GM12878 (cell line): Measurements from ENCODE around the gene NOS3. TPM values are rescaled to one million over a fixed set of nuclear protein-coding genes. Genes with fewer than 3 reads are reported as not detected.

ENCODE experiments used
- ATAC-seq: fragments of 200-7000 bp; cut with Tn5 transposase; 3 replicates; pipeline ENCODE4 v1.9.1; 2020; ENCODE audit warnings: mild to moderate bottlenecking, moderate library complexity
- BruUV-seq: library from RNA; stranded (reverse); fragments of 400-500 nt; replicated peaks from 2 replicates; lab custom pipeline; 2021; lab: Mats Ljungman, UMichigan
- CTCF ChIA-PET: fragments of 300-600 bp; sonication (Branson Sonifier 250); formaldehyde crosslinking; extraction: SDS; loops from one replicate; lab custom pipeline; 2021; ENCODE audit warnings: inconsistent platforms; lab: Yijun Ruan, JAX
- POLR2A ChIA-PET: fragments of 350-600 bp; formaldehyde crosslinking; extraction: SDS; loops from one replicate; lab custom pipeline; 2021; ENCODE audit warnings: inconsistent platforms; lab: Charles Lee
- RAD21 ChIA-PET: fragments of 300-600 bp; sonication (Branson Sonifier 250); formaldehyde crosslinking; loops from one replicate; lab custom pipeline; 2023; ENCODE audit warnings: antibody characterized with exemption; ENCODE audit not compliant: unreplicated experiment; lab: Charles Lee
- SMC1A ChIA-PET: fragments of 300-600 bp; sonication (Branson Sonifier 250); formaldehyde crosslinking; loops from one replicate; lab custom pipeline; 2023; ENCODE audit not compliant: unreplicated experiment, uncharacterized antibody; lab: Charles Lee
- DNase-seq: peaks from one replicate; pipeline ENCODE4 v3.0.0-alpha.2; 2011; ENCODE audit warnings: low read depth, low spot score
- FAIRE-seq: peaks from 3 replicates; lab custom pipeline; 2011; peaks lifted over from hg19 to GRCh38; lab: Jason Lieb, UNC
- H2AFZ ChIP-seq: 2 replicates; pipeline ENCODE4 v1.6.0; 2011; ENCODE audit warnings: low read depth, low read length, control low read depth; ENCODE audit not compliant: control insufficient read depth
- H3K27ac ChIP-seq: 2 replicates; pipeline ENCODE4 v1.5.1; 2011; ENCODE audit warnings: control low read depth; ENCODE audit not compliant: control insufficient read depth, insufficient read depth
- H3K27me3 ChIP-seq, 2 experiments: replicated peaks in 1 of 2; 2 replicates each; pipeline versions ENCODE4 v1.6.0 to v1.6.1; 2011; ENCODE audit warnings: low read length in 1 of 2; ENCODE audit not compliant: control insufficient read depth in 2 of 2, insufficient read depth in 2 of 2
- H3K36me3 ChIP-seq, 2 experiments: 2 replicates each; pipeline ENCODE4 v1.5.1; 2011; ENCODE audit warnings: low read length in 1 of 2; ENCODE audit not compliant: control insufficient read depth in 2 of 2, insufficient read depth in 2 of 2
- H3K4me1 ChIP-seq: 2 replicates; pipeline ENCODE4 v1.6.1; 2011; ENCODE audit warnings: mild to moderate bottlenecking, low read length, moderate library complexity, mixed read lengths; ENCODE audit not compliant: control insufficient read depth, insufficient read depth
- H3K4me2 ChIP-seq: 2 replicates; pipeline ENCODE4 v1.6.0; 2011; ENCODE audit warnings: control low read depth; ENCODE audit not compliant: control insufficient read depth, insufficient read depth
- H3K4me3 ChIP-seq: fragments of 200-600 bp; sonication (generic); 2 replicates; pipeline ENCODE4 v1.5.1; 2016
- H3K79me2 ChIP-seq: 2 replicates; pipeline ENCODE4 v1.6.0; 2011; ENCODE audit warnings: low read length; ENCODE audit not compliant: control insufficient read depth, insufficient read depth
- H3K9ac ChIP-seq: 2 replicates; pipeline ENCODE4 v1.8.0; 2011; ENCODE audit warnings: low read length, control low read depth, mixed read lengths; ENCODE audit not compliant: control insufficient read depth, insufficient read depth
- H3K9me3 ChIP-seq: replicated peaks from 3 replicates; pipeline ENCODE4 v1.5.1; 2011; ENCODE audit warnings: mild to moderate bottlenecking, low read length; ENCODE audit not compliant: control insufficient read depth, insufficient read depth
- H4K20me1 ChIP-seq: 2 replicates; pipeline ENCODE4 v1.6.0; 2011; ENCODE audit not compliant: control insufficient read depth, insufficient read depth
- BACH1 ChIP-seq: fragments of 450-650 bp; IDR thresholded peaks from 2 replicates; pipeline ENCODE4 v1.6.1; 2017; ENCODE audit warnings: mild to moderate bottlenecking, borderline replicate concordance
- CBX5 ChIP-seq: sonication (generic); IDR thresholded peaks from 2 replicates; pipeline ENCODE4 v1.6.1; 2016; ENCODE audit warnings: low read depth, moderate library complexity, mild to moderate bottlenecking, inconsistent platforms
- CHD1 ChIP-seq: IDR thresholded peaks from 2 replicates; pipeline ENCODE4 v1.6.1; 2012; ENCODE audit warnings: low read depth, low read length, improper control_type of control experiment
- HSF1 ChIP-seq: fragments of 150-350 bp; IDR thresholded peaks from 2 replicates; pipeline ENCODE4 v1.6.1; 2014; ENCODE audit warnings: mild to moderate bottlenecking, low read depth, low read length
- IRF5 ChIP-seq: fragments of 450-650 bp; IDR thresholded peaks from 2 replicates; pipeline ENCODE4 v1.6.1; 2017; ENCODE audit warnings: borderline replicate concordance
- MTA2 ChIP-seq: fragments of 450-650 bp; IDR thresholded peaks from 2 replicates; pipeline ENCODE4 v1.6.1; 2016; ENCODE audit warnings: low read depth, mild to moderate bottlenecking, moderate library complexity
- NFYB ChIP-seq: IDR thresholded peaks from 2 replicates; pipeline ENCODE4 v1.6.1; 2011; ENCODE audit warnings: low read depth, mild to moderate bottlenecking, low read length, improper control_type of control experiment, moderate library complexity; ENCODE audit not compliant: insufficient read depth
- RB1 ChIP-seq: fragments of 450-650 bp; formaldehyde crosslinking; IDR thresholded peaks from 2 replicates; pipeline ENCODE4 v1.6.1; 2017; ENCODE audit warnings: mild to moderate bottlenecking, borderline replicate concordance
- RBBP5 ChIP-seq: fragments of 200-600 bp; sonication (generic); conservative IDR thresholded peaks from 2 replicates; pipeline ENCODE4 v1.6.1; 2016
- SMAD5 ChIP-seq: IDR thresholded peaks from 2 replicates; pipeline ENCODE4 v1.6.1; 2016; ENCODE audit warnings: antibody characterized with exemption, low read depth
- WGBS: methylation state at CpG from one replicate; pipeline ENCODE4 v1.1.6; 2016; ENCODE audit warnings: low lambda C conversion rate; ENCODE audit not compliant: insufficient replicate concordance, insufficient coverage; ENCODE audit errors: missing lambda C conversion rate; 5-methylcytosine and 5-hydroxymethylcytosine counted together
- in situ Hi-C: fragments of 300-500 bp; cut with MboI; formaldehyde crosslinking; loops from 9 replicates; pipeline ENCODE4 v1.14.3; 2018; ENCODE audit warnings: mixed read lengths
- intact Hi-C: fragments of 100-400 bp; cut with micrococcal nuclease; formaldehyde crosslinking; loops from one replicate; pipeline ENCODE4 v1.14.2; 2022; ENCODE audit not compliant: unreplicated experiment
- polyA plus RNA-seq, 11 experiments: library from polyadenylated mRNA; depleted of rRNA in 4 of 11; unstranded in 6 of 11; stranded (reverse) in 5 of 11; fragments of >200 nt; fragmentation: Nextera tagmentation in 4 of 11; fragmentation: Illumina TruSeq in 1 of 11; extraction: Ambion mirVana in 4 of 11; extraction: Trizol in 1 of 11; gene quantifications; 1 replicate in 1 of 11; 2 replicates in 10 of 11; pipeline versions ENCODE4 v1.2.1 to v1.2.3, GENCODE V29; 2011 to 2016; ENCODE audit warnings: inconsistent platforms in 2 of 11, missing spikeins in 2 of 11, low read depth in 1 of 11
- total RNA-seq, 4 experiments: library from RNA; depleted of rRNA in 3 of 4; stranded (reverse); fragments of >200 nt in 3 of 4; fragmentation: Illumina TruSeq in 1 of 4; extraction: Trizol in 1 of 4; gene quantifications; 2 replicates each; pipeline versions ENCODE4 v1.2.1 to v1.2.3, GENCODE V29; 2013 to 2021

NOS3 gene
- total and polyA plus RNA-seq, 10 of the 15 experiments (the other 5 are each of a cell fraction or from before 2014, with no cell fraction given) = 0.06 to 0.92 (median 0.30) TPM; not detected in 3

- SMC1A ChIA-PET = no interaction called here
- no peak for TF ChIP-seq NFYB
- TF ChIP-seq MTA2 = no peak
- no peak for TF ChIP-seq BACH1
- TF ChIP-seq CBX5 = no peak
- TF ChIP-seq IRF5 = no peak
- no peak for TF ChIP-seq RB1
- no peak for TF ChIP-seq RBBP5
- TF ChIP-seq CHD1 = no peak
- TF ChIP-seq HSF1 = no peak
- no peak for TF ChIP-seq SMAD5
- Histone ChIP-seq H3K9ac (no peak overlapping the region), H3K27ac (no peak overlapping the region), H3K9me3 (no peaks in the 10 kb centered on the region), H3K27me3 (no peaks in the 10 kb centered on the region), H3K79me2 (no peaks in the 10 kb centered on the region), H4K20me1 (no peaks in the 10 kb centered on the region), H3K36me3 (no peaks in the 10 kb centered on the region), H3K4me1 (no peaks in the 10 kb centered on the region), H3K4me2 (no peak overlapping the region), H2AFZ (no peak overlapping the region), H3K4me3 (no peak overlapping the region)
- intact Hi-C loops = no loop called here
- no peak for ATAC-seq
- POLR2A ChIA-PET = no interaction called here
- WGBS = 39% methylated on average over 12 of the region's 12 CpGs
- no peak for DNase-seq
- RAD21 ChIA-PET = no interaction called here
- in situ Hi-C loops = no loop called here
- CTCF ChIA-PET = no interaction called here
- no peak for FAIRE-seq
- no TSS peak for BruUV-seq
These were observed 8.2 kb downstream of the NOS3 start for GRCh38 chr7:150999001-150999400.
